GM12878 (cell line): Measurements from ENCODE around the gene KCNS1. TPM values are rescaled to one million over a fixed set of nuclear protein-coding genes. Genes with fewer than 3 reads are reported as not detected.

Experiments
- ATAC-seq: fragments of 200-7000 bp; cut with Tn5 transposase; 3 replicates; pipeline ENCODE4 v1.9.1; 2020; ENCODE audit warnings: mild to moderate bottlenecking, moderate library complexity
- BruUV-seq: library from RNA; stranded (reverse); fragments of 400-500 nt; replicated peaks from 2 replicates; lab custom pipeline; 2021; lab: Mats Ljungman, UMichigan
- CTCF ChIA-PET: fragments of 300-600 bp; sonication (Branson Sonifier 250); formaldehyde crosslinking; extraction: SDS; loops from one replicate; lab custom pipeline; 2021; ENCODE audit warnings: inconsistent platforms; lab: Yijun Ruan, JAX
- POLR2A ChIA-PET: fragments of 350-600 bp; formaldehyde crosslinking; extraction: SDS; loops from one replicate; lab custom pipeline; 2021; ENCODE audit warnings: inconsistent platforms; lab: Charles Lee
- RAD21 ChIA-PET: fragments of 300-600 bp; sonication (Branson Sonifier 250); formaldehyde crosslinking; loops from one replicate; lab custom pipeline; 2023; ENCODE audit warnings: antibody characterized with exemption; ENCODE audit not compliant: unreplicated experiment; lab: Charles Lee
- SMC1A ChIA-PET: fragments of 300-600 bp; sonication (Branson Sonifier 250); formaldehyde crosslinking; loops from one replicate; lab custom pipeline; 2023; ENCODE audit not compliant: unreplicated experiment, uncharacterized antibody; lab: Charles Lee
- DNase-seq: peaks from one replicate; pipeline ENCODE4 v3.0.0-alpha.2; 2011; ENCODE audit warnings: low read depth, low spot score
- FAIRE-seq: peaks from 3 replicates; lab custom pipeline; 2011; peaks lifted over from hg19 to GRCh38; lab: Jason Lieb, UNC
- H2AFZ ChIP-seq: 2 replicates; pipeline ENCODE4 v1.6.0; 2011; ENCODE audit warnings: low read depth, low read length, control low read depth; ENCODE audit not compliant: control insufficient read depth
- H3K27ac ChIP-seq: 2 replicates; pipeline ENCODE4 v1.5.1; 2011; ENCODE audit warnings: control low read depth; ENCODE audit not compliant: control insufficient read depth, insufficient read depth
- H3K27me3 ChIP-seq, 2 experiments: replicated peaks in 1 of 2; 2 replicates each; pipeline versions ENCODE4 v1.6.0 to v1.6.1; 2011; ENCODE audit warnings: low read length in 1 of 2; ENCODE audit not compliant: control insufficient read depth in 2 of 2, insufficient read depth in 2 of 2
- H3K36me3 ChIP-seq, 2 experiments: 2 replicates each; pipeline ENCODE4 v1.5.1; 2011; ENCODE audit warnings: low read length in 1 of 2; ENCODE audit not compliant: control insufficient read depth in 2 of 2, insufficient read depth in 2 of 2
- H3K4me1 ChIP-seq: 2 replicates; pipeline ENCODE4 v1.6.1; 2011; ENCODE audit warnings: mild to moderate bottlenecking, low read length, moderate library complexity, mixed read lengths; ENCODE audit not compliant: control insufficient read depth, insufficient read depth
- H3K4me2 ChIP-seq: 2 replicates; pipeline ENCODE4 v1.6.0; 2011; ENCODE audit warnings: control low read depth; ENCODE audit not compliant: control insufficient read depth, insufficient read depth
- H3K4me3 ChIP-seq: fragments of 200-600 bp; sonication (generic); 2 replicates; pipeline ENCODE4 v1.5.1; 2016
- H3K79me2 ChIP-seq: 2 replicates; pipeline ENCODE4 v1.6.0; 2011; ENCODE audit warnings: low read length; ENCODE audit not compliant: control insufficient read depth, insufficient read depth
- H3K9ac ChIP-seq: 2 replicates; pipeline ENCODE4 v1.8.0; 2011; ENCODE audit warnings: low read length, control low read depth, mixed read lengths; ENCODE audit not compliant: control insufficient read depth, insufficient read depth
- H3K9me3 ChIP-seq: replicated peaks from 3 replicates; pipeline ENCODE4 v1.5.1; 2011; ENCODE audit warnings: mild to moderate bottlenecking, low read length; ENCODE audit not compliant: control insufficient read depth, insufficient read depth
- H4K20me1 ChIP-seq: 2 replicates; pipeline ENCODE4 v1.6.0; 2011; ENCODE audit not compliant: control insufficient read depth, insufficient read depth
- CHD4 ChIP-seq: fragments of 200-600 bp; sonication (generic); IDR thresholded peaks from 2 replicates; pipeline ENCODE4 v1.6.1; 2016; ENCODE audit warnings: mild to moderate bottlenecking
- WGBS: methylation state at CpG from one replicate; pipeline ENCODE4 v1.1.6; 2016; ENCODE audit warnings: low lambda C conversion rate; ENCODE audit not compliant: insufficient replicate concordance, insufficient coverage; ENCODE audit errors: missing lambda C conversion rate; 5-methylcytosine and 5-hydroxymethylcytosine counted together
- in situ Hi-C: fragments of 300-500 bp; cut with MboI; formaldehyde crosslinking; loops from 9 replicates; pipeline ENCODE4 v1.14.3; 2018; ENCODE audit warnings: mixed read lengths
- intact Hi-C: fragments of 100-400 bp; cut with micrococcal nuclease; formaldehyde crosslinking; loops from one replicate; pipeline ENCODE4 v1.14.2; 2022; ENCODE audit not compliant: unreplicated experiment
- polyA plus RNA-seq, 11 experiments: library from polyadenylated mRNA; depleted of rRNA in 4 of 11; unstranded in 6 of 11; stranded (reverse) in 5 of 11; fragments of >200 nt; fragmentation: Nextera tagmentation in 4 of 11; fragmentation: Illumina TruSeq in 1 of 11; extraction: Ambion mirVana in 4 of 11; extraction: Trizol in 1 of 11; gene quantifications; 1 replicate in 1 of 11; 2 replicates in 10 of 11; pipeline versions ENCODE4 v1.2.1 to v1.2.3, GENCODE V29; 2011 to 2016; ENCODE audit warnings: inconsistent platforms in 2 of 11, missing spikeins in 2 of 11, low read depth in 1 of 11
- total RNA-seq, 4 experiments: library from RNA; depleted of rRNA in 3 of 4; stranded (reverse); fragments of >200 nt in 3 of 4; fragmentation: Illumina TruSeq in 1 of 4; extraction: Trizol in 1 of 4; gene quantifications; 2 replicates each; pipeline versions ENCODE4 v1.2.1 to v1.2.3, GENCODE V29; 2013 to 2021
- TF ChIP-seq, protein P1 (sequence below), 3 experiments: IDR thresholded peaks in 2 of 3; conservative IDR thresholded peaks in 1 of 3; 2 replicates each; pipeline ENCODE4 v1.5.1; 2011; ENCODE audit warnings: low read depth in 3 of 3, low read length in 3 of 3, mild to moderate bottlenecking in 3 of 3, control low read depth in 2 of 3, moderate library complexity in 2 of 3, inconsistent platforms in 1 of 3, mixed read lengths in 1 of 3; ENCODE audit not compliant: control insufficient read depth in 2 of 3, insufficient read depth in 1 of 3; ENCODE audit errors: extremely low read depth in 1 of 3
- TF ChIP-seq, protein P2 (sequence below): IDR thresholded peaks from 2 replicates; pipeline ENCODE4 v1.6.1; 2011; ENCODE audit warnings: borderline replicate concordance, low read depth, mild to moderate bottlenecking, moderate library complexity, low read length; ENCODE audit not compliant: insufficient read depth, poor library complexity, severe bottlenecking

KCNS1 gene
- total and polyA plus RNA-seq, 10 of the 15 experiments (the other 5 are each of a cell fraction or from before 2014, with no cell fraction given): not detected

GRCh38 chr20:45080867-45081624 is 19.9 kb downstream of the KCNS1 start:
- ChIA-PET POLR2A (no interaction called here), RAD21 (no interaction called here), SMC1A (no interaction called here), CTCF (interaction anchor here (1.0 to 1.4 kb wide), 2 partner anchors 14 to 63 kb away, joined by 3 read pairs; no protein-coding TSS in a partner anchor)
- no peak overlapping the region for H2AFZ ChIP-seq
- no peak overlapping the region for H3K4me3 ChIP-seq
- DNase-seq: no peak
- no TSS peak for BruUV-seq
- H3K79me2 ChIP-seq: no peaks in the 10 kb centered on the region
- intact Hi-C loops (no loop called here), in situ Hi-C loops (no loop called here)
- ATAC-seq: peak; percentile 75
- H4K20me1 ChIP-seq: no peaks in the 10 kb centered on the region
- no peak for FAIRE-seq
- 87% methylated on average over 5 of the region's 5 CpGs for WGBS
- TF ChIP-seq CHD4: no peak
- TF ChIP-seq, protein P1, sequence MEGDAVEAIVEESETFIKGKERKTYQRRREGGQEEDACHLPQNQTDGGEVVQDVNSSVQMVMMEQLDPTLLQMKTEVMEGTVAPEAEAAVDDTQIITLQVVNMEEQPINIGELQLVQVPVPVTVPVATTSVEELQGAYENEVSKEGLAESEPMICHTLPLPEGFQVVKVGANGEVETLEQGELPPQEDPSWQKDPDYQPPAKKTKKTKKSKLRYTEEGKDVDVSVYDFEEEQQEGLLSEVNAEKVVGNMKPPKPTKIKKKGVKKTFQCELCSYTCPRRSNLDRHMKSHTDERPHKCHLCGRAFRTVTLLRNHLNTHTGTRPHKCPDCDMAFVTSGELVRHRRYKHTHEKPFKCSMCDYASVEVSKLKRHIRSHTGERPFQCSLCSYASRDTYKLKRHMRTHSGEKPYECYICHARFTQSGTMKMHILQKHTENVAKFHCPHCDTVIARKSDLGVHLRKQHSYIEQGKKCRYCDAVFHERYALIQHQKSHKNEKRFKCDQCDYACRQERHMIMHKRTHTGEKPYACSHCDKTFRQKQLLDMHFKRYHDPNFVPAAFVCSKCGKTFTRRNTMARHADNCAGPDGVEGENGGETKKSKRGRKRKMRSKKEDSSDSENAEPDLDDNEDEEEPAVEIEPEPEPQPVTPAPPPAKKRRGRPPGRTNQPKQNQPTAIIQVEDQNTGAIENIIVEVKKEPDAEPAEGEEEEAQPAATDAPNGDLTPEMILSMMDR (IDR thresholded peaks at IDR 0.05 in 2 of 3, conservative IDR thresholded peaks at IDR 0.05 in 1 of 3; ENCODE audit: control insufficient read depth in 2 of 3, extremely low read depth in 1 of 3, insufficient read depth in 1 of 3, low read depth in 3 of 3, low read length in 3 of 3): peak; percentile 10 to 31 (median 27); a peak in 2 of 6 replicates
- TF ChIP-seq, protein P2, sequence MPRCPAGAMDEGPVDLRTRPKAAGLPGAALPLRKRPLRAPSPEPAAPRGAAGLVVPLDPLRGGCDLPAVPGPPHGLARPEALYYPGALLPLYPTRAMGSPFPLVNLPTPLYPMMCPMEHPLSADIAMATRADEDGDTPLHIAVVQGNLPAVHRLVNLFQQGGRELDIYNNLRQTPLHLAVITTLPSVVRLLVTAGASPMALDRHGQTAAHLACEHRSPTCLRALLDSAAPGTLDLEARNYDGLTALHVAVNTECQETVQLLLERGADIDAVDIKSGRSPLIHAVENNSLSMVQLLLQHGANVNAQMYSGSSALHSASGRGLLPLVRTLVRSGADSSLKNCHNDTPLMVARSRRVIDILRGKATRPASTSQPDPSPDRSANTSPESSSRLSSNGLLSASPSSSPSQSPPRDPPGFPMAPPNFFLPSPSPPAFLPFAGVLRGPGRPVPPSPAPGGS: no peak
- H3K27ac ChIP-seq: no peak overlapping the region
- H3K36me3 ChIP-seq: peaks cover 7 to 8% of the 10 kb centered on the region in 2 experiments; a peak in 3 of 4 replicates
- no peaks in the 10 kb centered on the region for H3K27me3 ChIP-seq
- H3K9ac ChIP-seq: no peak overlapping the region
- no peak overlapping the region for H3K4me2 ChIP-seq
- H3K4me1 ChIP-seq: no peaks in the 10 kb centered on the region
- no peaks in the 10 kb centered on the region; the same call in 2 of the 3 replicates for H3K9me3 ChIP-seq
